GM18511 (cell line): Measurements from ENCODE around the gene TSTD2.

Experiments used
- ATAC-seq: cut with Tn5 transposase; IDR thresholded peaks from one replicate; pipeline ENCODE4 v1.9.1; 2021; ENCODE audit warnings: mild to moderate bottlenecking, moderate library complexity; ENCODE audit not compliant: unreplicated experiment

TSTD2 gene

DNA sequence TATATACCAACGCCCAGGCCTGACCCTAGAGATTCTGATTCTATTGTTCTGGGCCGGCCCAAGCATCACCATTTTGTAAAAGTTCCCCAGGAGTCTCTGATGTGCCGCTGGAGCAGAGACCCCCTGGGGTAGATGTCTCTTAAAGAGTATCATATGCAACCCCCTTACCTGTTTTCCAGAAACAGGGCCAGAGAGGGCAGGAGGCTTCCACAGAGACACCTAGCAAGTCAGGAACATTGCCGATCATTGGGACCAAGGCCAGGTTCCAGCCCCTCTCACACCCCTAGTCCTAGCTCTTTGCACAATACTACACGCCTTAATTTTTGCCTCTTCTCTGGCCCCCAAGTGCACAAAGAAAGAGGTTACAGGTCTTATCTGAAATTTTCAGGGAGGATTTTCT is 67.9 kb downstream of the TSTD2 start:
- no peak for ATAC-seq

- ATAC-seq, result no peak
Observed at GRCh38 chr9:97564291-97565175, 68.6 kb downstream of the TSTD2 start.

- ATAC-seq, result no peak
Observed at GRCh38 chr9:97563458-97564135, 69.6 kb downstream of the TSTD2 start.

DNA sequence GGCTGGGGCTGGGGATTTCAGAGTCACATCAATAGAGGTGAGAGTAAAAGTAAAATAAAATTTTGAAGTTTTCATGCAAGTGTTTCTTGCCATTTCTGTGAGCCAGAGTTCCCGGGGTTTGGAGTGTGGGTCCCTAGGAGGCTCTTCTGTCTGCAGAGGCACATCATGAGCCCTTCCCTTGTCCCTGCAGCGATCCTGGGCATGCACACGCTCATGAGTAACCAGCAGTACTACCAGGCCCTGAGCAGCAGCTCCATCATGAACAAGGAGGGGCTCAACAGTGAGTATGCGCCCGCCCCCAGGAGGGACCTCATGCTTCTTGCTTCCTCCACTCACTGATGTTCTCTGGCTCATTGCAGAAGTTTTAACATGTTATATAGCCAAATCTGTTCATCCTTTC is 70.6 kb downstream of the TSTD2 start:
- ATAC-seq, result no peak

- ATAC-seq, result no peak
Observed at GRCh38 chr9:97561501-97561900, 71.7 kb downstream of the TSTD2 start.

GRCh38 chr9:97560851-97561250 is 72.3 kb downstream of the TSTD2 start:
- ATAC-seq, result no peak

GRCh38 chr9:97560154-97560553 is 73.0 kb downstream of the TSTD2 start:
- no peak for ATAC-seq

DNA sequence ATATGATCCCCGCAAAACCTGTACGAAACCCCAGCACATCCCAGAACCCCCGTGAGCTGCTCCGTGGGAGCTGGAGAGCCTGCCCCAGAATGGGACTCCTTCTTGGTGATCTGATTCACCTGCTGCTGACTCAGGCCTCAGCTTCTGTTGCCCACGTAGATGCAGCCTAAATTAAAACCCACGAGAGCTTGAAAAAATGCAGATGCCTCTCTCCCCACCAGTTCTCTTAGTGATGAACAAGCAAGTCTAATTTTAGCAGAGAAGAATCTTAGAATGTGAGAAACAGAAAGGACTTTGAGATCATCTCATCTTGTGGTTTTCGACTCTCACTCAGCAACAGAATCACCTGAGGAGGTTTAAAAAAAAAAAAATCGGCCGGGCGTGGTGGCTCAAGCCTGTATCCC is 74.1 kb downstream of the TSTD2 start:
- ATAC-seq, result peak; percentile 85

GRCh38 chr9:97558701-97559101 is 74.5 kb downstream of the TSTD2 start:
- ATAC-seq, result peak; percentile 62

- ATAC-seq, result no peak
Observed at GRCh38 chr9:97557606-97558095, 75.5 kb downstream of the TSTD2 start.

DNA sequence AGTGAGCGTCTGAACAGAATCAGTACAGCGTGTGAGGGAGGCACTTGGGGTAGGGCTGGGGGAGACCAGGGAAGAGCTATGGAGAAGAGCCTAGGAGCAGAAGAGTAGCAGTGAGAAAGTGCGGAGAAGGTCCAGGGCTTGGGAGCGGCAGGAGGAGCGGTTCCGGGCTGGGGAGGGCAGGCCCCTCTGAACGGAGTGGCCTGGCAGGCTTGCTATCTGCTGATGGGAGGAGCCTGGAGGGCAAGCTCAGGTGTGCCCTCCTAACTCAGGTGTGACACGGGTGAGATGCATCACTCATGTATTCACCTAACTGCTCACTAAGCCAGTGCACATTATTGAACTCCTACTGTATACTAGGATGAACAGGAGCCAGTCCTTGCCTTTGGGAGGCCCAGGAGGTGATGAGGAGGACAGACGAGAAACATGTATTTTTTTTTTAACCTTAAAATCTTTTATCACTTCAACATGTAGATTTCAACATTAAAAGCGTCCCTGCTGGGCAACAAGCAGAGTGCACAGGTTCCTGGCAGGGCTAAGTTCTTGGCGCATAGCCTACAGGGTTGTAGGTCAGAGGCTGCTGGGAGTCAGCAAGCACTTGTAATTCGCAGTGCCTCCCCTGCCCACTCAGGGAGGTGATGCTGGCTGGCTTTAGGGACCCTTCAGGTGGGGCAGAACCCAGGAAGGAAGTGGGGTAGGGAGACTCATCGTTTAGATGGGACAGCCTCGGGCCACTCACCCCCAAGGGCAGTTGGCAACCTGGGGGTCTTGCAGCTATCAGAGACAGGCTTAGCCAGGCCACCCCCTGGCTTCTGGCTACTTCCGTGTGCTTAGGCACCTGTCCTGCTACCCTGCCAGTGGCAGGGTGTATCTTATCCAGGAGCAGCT is 76.2 kb downstream of the TSTD2 start:
- ATAC-seq, result no peak

DNA sequence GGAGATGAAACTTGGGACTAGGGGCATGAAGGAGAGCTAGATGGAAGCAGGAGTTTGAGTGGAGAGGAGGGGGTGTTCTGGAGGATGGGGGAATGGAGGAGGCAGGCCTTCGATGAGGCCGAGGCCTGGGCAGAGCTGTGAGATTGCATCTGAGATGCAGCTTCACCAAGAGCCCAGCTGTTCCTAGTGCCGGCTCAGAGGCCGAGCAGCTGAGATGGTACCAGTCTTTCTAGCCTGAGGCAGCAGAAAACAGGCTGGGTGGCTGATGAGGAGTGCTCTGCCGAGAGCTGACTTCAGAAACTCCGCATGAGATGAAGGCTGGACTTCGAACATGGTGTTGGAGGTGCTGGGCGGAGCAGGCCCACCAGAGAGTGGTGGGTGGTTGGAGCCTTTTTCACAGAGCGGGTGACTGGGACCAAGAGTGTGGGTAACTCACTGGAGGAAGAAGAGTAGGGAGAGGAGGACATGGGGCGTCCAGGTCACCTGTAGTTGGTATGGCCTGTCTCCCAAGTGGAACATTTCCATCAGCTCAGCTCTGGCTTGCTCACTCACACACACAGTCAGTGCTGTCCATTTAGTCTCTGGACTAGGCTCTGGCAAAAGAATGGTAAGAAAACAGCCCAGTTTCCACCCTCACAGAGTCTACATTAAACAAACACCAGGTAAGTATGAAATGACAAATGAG is 77.0 kb downstream of the TSTD2 start:
- no peak for ATAC-seq

DNA sequence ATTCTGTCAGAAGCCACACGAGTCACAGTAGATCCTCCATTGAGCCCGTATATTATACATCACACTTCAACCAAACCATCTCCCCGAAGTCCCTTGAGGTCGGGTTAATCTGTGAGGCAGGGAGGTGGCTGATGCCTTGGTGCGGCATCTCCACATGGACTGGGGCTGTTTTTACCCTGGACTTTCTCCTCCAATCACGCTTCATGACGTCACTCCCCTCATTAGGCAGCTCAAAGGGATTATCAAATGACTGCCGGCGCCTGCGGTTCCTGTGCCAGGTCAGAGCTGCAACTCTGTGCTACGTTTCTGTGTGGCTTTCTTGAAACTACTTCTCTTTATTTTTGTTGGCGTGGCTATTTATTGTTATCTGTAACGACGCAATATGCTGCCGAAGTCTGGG is 78.0 kb downstream of the TSTD2 start:
- no peak for ATAC-seq

DNA sequence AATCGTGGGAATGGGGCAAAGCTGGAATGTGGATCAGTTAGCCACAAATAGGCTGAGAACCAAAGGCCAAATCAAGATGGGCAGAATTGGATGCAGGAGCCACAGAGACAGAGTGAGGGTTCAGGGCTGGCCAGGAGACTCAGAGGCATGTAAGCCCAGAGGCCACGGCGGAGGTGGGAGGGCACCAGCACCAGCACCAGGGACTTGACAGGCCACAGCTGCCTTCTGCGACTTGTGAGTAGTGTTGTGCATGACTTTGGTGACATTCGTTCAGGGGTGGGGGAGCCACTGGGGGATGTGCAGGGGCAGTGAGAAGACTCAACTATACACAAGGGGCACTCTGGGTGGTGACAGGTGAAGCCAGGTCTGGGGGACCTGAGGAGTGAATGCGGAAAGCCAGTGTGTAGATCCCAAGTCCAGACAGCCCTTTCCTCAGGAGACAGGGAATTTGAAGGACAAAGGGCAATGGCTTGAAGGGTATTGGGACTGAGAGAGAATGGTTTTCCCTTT is 78.5 kb downstream of the TSTD2 start:
- no peak for ATAC-seq

DNA sequence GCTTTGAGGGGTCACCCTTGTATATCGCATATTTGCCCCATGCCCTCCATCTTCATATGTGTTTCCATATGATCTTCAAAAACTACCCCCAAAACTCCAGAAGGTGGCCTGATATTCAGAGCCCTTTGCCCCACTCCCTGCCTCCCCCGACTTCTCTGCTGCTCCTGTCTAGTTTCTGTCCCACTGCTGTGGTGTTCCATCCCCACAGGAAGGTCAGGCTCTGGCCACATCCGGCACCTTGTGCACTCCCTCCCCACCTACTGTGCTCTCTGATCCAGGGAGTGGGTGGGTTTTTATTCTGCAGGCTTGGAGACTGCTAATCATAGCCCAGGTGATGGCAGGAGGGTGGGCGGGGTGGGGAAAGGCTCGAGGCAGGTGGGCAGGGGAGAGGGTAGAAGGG is 79.3 kb downstream of the TSTD2 start:
- ATAC-seq, result no peak

GRCh38 chr9:97553141-97553540 is 80.0 kb downstream of the TSTD2 start:
- no peak for ATAC-seq

DNA sequence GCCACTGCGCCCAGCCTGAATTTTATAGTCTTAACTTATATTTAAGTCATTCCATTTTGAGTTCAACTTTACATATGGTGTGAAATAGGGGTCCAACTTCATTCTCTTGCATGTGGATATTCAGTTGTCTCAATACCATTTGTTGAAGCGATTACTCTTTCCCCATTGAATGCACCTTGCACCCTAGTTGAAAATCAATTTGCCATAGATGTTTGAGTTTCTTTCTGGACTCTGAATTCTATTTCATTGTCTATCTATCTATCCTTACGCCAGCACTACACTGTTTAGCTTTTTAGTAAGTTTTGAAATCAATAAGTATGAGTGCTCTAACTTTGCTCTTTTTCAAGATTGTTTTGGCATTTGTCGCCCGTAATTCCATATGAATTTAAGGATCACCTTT is 81.9 kb downstream of the TSTD2 start:
- no peak for ATAC-seq

- no peak for ATAC-seq
Observed at GRCh38 chr9:97550386-97550785, 82.8 kb downstream of the TSTD2 start.
